Lung (tissue), 12 donors: ENCODE measurements around the gene SNCAIP. TPM values are rescaled to one million over a fixed set of nuclear protein-coding genes. Genes with fewer than 3 reads are reported as not detected.

Source experiments
- ATAC-seq: fragments of 200-7000 bp; cut with Tn5 transposase; one replicate; pipeline ENCODE4 v1.9.1; 2020; ENCODE audit warnings: moderate number of reproducible peaks; ENCODE audit not compliant: insufficient read depth, low FRiP score
- DNase-seq, 3 donors: peaks; one replicate each; pipeline ENCODE4 v3.0.0-alpha.2; 2013 to 2017
- H3K27ac ChIP-seq, 2 donors: one replicate each; pipeline ENCODE4 v1.5.1; 2013; ENCODE audit warnings: mild to moderate bottlenecking in 2 of 2, moderate library complexity in 2 of 2, control low read depth in 1 of 2, inconsistent platforms in 1 of 2, low read depth in 1 of 2, low read length in 1 of 2
- H3K27me3 ChIP-seq, 3 donors: one replicate each; pipeline ENCODE4 v1.5.1; 2013; ENCODE audit warnings: low read length in 2 of 3; ENCODE audit not compliant: control insufficient read depth in 3 of 3, insufficient read depth in 3 of 3
- H3K36me3 ChIP-seq, 4 donors: one replicate each; pipeline ENCODE4 v1.5.1; 2013; ENCODE audit warnings: low read length in 4 of 4, mild to moderate bottlenecking in 1 of 4, moderate library complexity in 1 of 4; ENCODE audit not compliant: control insufficient read depth in 4 of 4, insufficient read depth in 4 of 4
- H3K4me1 ChIP-seq, 5 donors: one replicate each; pipeline ENCODE4 v1.5.1; 2013; ENCODE audit warnings: low read length in 5 of 5, mild to moderate bottlenecking in 2 of 5, moderate library complexity in 1 of 5; ENCODE audit not compliant: control insufficient read depth in 5 of 5, insufficient read depth in 5 of 5
- H3K4me3 ChIP-seq: one replicate; pipeline ENCODE4 v1.5.1; 2013; ENCODE audit warnings: mild to moderate bottlenecking, control low read depth, moderate library complexity
- H3K9ac ChIP-seq, 2 donors: one replicate each; pipeline ENCODE4 v1.5.1; 2013; ENCODE audit warnings: low read length in 2 of 2, control low read depth in 1 of 2; ENCODE audit not compliant: insufficient read depth in 1 of 2
- H3K9me3 ChIP-seq, 4 donors: one replicate each; pipeline ENCODE4 v1.5.1; 2013; ENCODE audit warnings: low read length in 3 of 4, mild to moderate bottlenecking in 1 of 4, moderate library complexity in 1 of 4; ENCODE audit not compliant: control insufficient read depth in 4 of 4, insufficient read depth in 3 of 4
- CTCF ChIP-seq: IDR thresholded peaks from 2 replicates; pipeline ENCODE4 v1.5.1; 2012; ENCODE audit warnings: mild to moderate bottlenecking; ENCODE audit errors: control extremely low read depth, extremely low read depth
- WGBS, 2 donors: extraction: QIAGEN DNeasy Blood & Tissue Kit; methylation state at CpG; one replicate each; pipeline ENCODE4 v1.1.7; 2013; 5-methylcytosine and 5-hydroxymethylcytosine counted together
- polyA plus RNA-seq, 2 donors: library from polyadenylated mRNA; stranded (reverse); fragments of 200-250 nt; gene quantifications; one replicate each; pipeline ENCODE4 v1.2.1, GENCODE V29; 2013
- total RNA-seq, 2 donors: library from RNA; depleted of rRNA in 1 of 2; stranded (reverse); fragments of >200 nt in 1 of 2; gene quantifications; one replicate each; pipeline ENCODE4 v1.2.1, GENCODE V29; 2014 to 2021
- donor health status: control.
- donor health status: control.
- donor health status: Bipolar disorder and iron deficiency.
- donor health status: healthy.
- donor health status: DM: yes; HTN: yes; CAD: no.

The SNCAIP gene
- total and polyA plus RNA-seq, 4 donors, result 1.4 to 25.7 (median 4.7) TPM

- H3K36me3 ChIP-seq, result peaks cover 2 to 25% (median 11%) of the 10 kb centered on the region in 4 donors
- no peak for TF ChIP-seq CTCF
- H3K27me3 ChIP-seq, result no peaks in the 10 kb centered on the region
- H3K4me1 ChIP-seq, result peaks cover 0 to 7% (median 0%) of the 10 kb centered on the region in 5 donors
- no peak overlapping the region for H3K4me3 ChIP-seq
- 79 to 88% methylated on average over 1 of the region's 1 CpG for WGBS, 2 donors
- H3K27ac ChIP-seq, result no peak overlapping the region
- no peaks in the 10 kb centered on the region for H3K9me3 ChIP-seq
- ATAC-seq, result no peak
- no peak overlapping the region for H3K9ac ChIP-seq
- DNase-seq, result no peak
These were observed 133.0 kb downstream of the SNCAIP start for GRCh38 chr5:122445070-122445469.

- Histone ChIP-seq H3K36me3 (peaks cover 2 to 28% (median 13%) of the 10 kb centered on the region in 4 donors), H3K9ac (no peak overlapping the region), H3K9me3 (no peaks in the 10 kb centered on the region), H3K27ac (no peak overlapping the region), H3K4me3 (no peak overlapping the region), H3K4me1 (peaks cover 0 to 7% (median 0%) of the 10 kb centered on the region in 5 donors), H3K27me3 (no peaks in the 10 kb centered on the region)
- TF ChIP-seq CTCF, result no peak
- WGBS, 2 donors, result 93 to 94% methylated on average over 3 of the region's 3 CpGs
- no peak for ATAC-seq
- no peak for DNase-seq
These were observed 135.0 kb downstream of the SNCAIP start for GRCh38 chr5:122447072-122447471.

GRCh38 chr5:122447879-122448278 lies 135.8 kb downstream of the SNCAIP start:
- no peak for ATAC-seq
- DNase-seq, result peak in 2 of 3 donors; percentile 80 to 83
- Histone ChIP-seq H3K27ac (no peak overlapping the region), H3K4me3 (no peak overlapping the region), H3K4me1 (peaks cover 0 to 7% (median 0%) of the 10 kb centered on the region in 5 donors), H3K36me3 (peaks cover 2 to 30% (median 13%) of the 10 kb centered on the region in 4 donors), H3K9me3 (no peaks in the 10 kb centered on the region), H3K27me3 (no peaks in the 10 kb centered on the region), H3K9ac (no peak overlapping the region)
- no peak for TF ChIP-seq CTCF
- WGBS, 2 donors, result 68 to 77% methylated on average over 3 of the region's 3 CpGs

GRCh38 chr5:122454541-122454940 lies 142.5 kb downstream of the SNCAIP start:
- H3K27me3 ChIP-seq, result no peaks in the 10 kb centered on the region
- peaks cover 0 to 6% (median 0%) of the 10 kb centered on the region in 5 donors for H3K4me1 ChIP-seq
- no peaks in the 10 kb centered on the region for H3K9me3 ChIP-seq
- peaks cover 0 to 17% (median 3%) of the 10 kb centered on the region in 4 donors for H3K36me3 ChIP-seq
- no peak for DNase-seq
- H3K27ac ChIP-seq, result no peak overlapping the region
- H3K4me3 ChIP-seq, result no peak overlapping the region
- ATAC-seq, result no peak
- TF ChIP-seq CTCF, result no peak
- no peak overlapping the region for H3K9ac ChIP-seq
